HepG2 (cell line): ENCODE measurements around the gene TMEM14A. TPM values are rescaled to one million over a fixed set of nuclear protein-coding genes. Genes with fewer than 3 reads are reported as not detected.

Experiments
- ATAC-seq: fragments of 200-7000 bp; cut with Tn5 transposase; 3 replicates; pipeline ENCODE4 v1.9.1; 2020; ENCODE audit warnings: mild to moderate bottlenecking, moderate library complexity
- BruUV-seq: library from RNA; stranded (reverse); fragments of 400-500 nt; replicated peaks from 2 replicates; lab custom pipeline; 2021; lab: Mats Ljungman, UMichigan
- CTCF ChIA-PET: fragments of 300-600 bp; formaldehyde crosslinking; extraction: SDS; loops from one replicate; lab custom pipeline; 2021; ENCODE audit warnings: low total read pairs, inconsistent platforms, low intra/inter-chr PET ratio; lab: Yijun Ruan, JAX
- POLR2A ChIA-PET: fragments of 350-600 bp; sonication (Branson Sonifier 250); formaldehyde crosslinking; loops from one replicate; lab custom pipeline; 2020; ENCODE audit warnings: antibody characterized with exemption, inconsistent platforms; lab: Yijun Ruan, JAX
- DNase-seq: peaks from one replicate; pipeline ENCODE4 v3.0.0-alpha.2; 2015; ENCODE audit warnings: low spot score
- FAIRE-seq: peaks from 3 replicates; lab custom pipeline; 2011; peaks lifted over from hg19 to GRCh38; lab: Jason Lieb, UNC
- H2AFZ ChIP-seq: one replicate; pipeline ENCODE4 v1.6.1; 2011; ENCODE audit warnings: low read length, inconsistent platforms
- H3K27ac ChIP-seq: fragments of 300-600 bp; 3 replicates; pipeline ENCODE4 v1.8.0; 2011; ENCODE audit warnings: mixed run types, mild to moderate bottlenecking, mixed read lengths, low read length, inconsistent platforms; ENCODE audit not compliant: insufficient read depth; ENCODE audit errors: extremely low read length
- H3K27me3 ChIP-seq, 2 experiments: fragments of 200-600 bp in 1 of 2; 2 replicates in 1 of 2; 3 replicates in 1 of 2; pipeline versions ENCODE4 v1.6.0 to v1.8.0; 2011; ENCODE audit warnings: low read length in 2 of 2, mild to moderate bottlenecking in 2 of 2, moderate library complexity in 2 of 2, inconsistent platforms in 1 of 2; ENCODE audit not compliant: insufficient read depth in 2 of 2, control insufficient read depth in 1 of 2
- H3K36me3 ChIP-seq, 2 experiments: fragments of 200-600 bp in 1 of 2; replicated peaks in 1 of 2; 2 replicates in 1 of 2; 3 replicates in 1 of 2; pipeline versions ENCODE4 v1.5.1 to v1.8.0; 2011; ENCODE audit warnings: low read length in 2 of 2, inconsistent platforms in 1 of 2; ENCODE audit not compliant: insufficient read depth in 2 of 2, control insufficient read depth in 1 of 2
- H3K4me1 ChIP-seq: 2 replicates; pipeline ENCODE4 v1.5.1; 2012; ENCODE audit warnings: low read length, inconsistent platforms; ENCODE audit not compliant: insufficient read depth
- H3K4me2 ChIP-seq: 2 replicates; pipeline ENCODE4 v1.6.0; 2011; ENCODE audit warnings: low read depth, low read length, inconsistent platforms
- H3K4me3 ChIP-seq, 3 experiments: fragments of 200-600 bp in 1 of 3; sonication (generic), shearing (Covaris generic) in 1 of 3; replicated peaks in 1 of 3; 2 replicates each; pipeline ENCODE4 v1.5.1; 2011 to 2016; ENCODE audit warnings: low read length in 3 of 3, inconsistent platforms in 2 of 3, low read depth in 2 of 3, mild to moderate bottlenecking in 2 of 3, control low read depth in 1 of 3, mixed read lengths in 1 of 3; ENCODE audit not compliant: insufficient read depth in 1 of 3
- H3K79me2 ChIP-seq: one replicate; pipeline ENCODE4 v1.6.1; 2011; ENCODE audit warnings: low read length, inconsistent platforms; ENCODE audit not compliant: insufficient read depth
- H3K9ac ChIP-seq: 2 replicates; pipeline ENCODE4 v1.6.0; 2011; ENCODE audit warnings: mild to moderate bottlenecking, low read depth, low read length, inconsistent platforms; ENCODE audit not compliant: insufficient read depth
- H3K9me3 ChIP-seq: 2 replicates; pipeline ENCODE4 v1.5.1; 2012; ENCODE audit warnings: mild to moderate bottlenecking, low read length
- H4K20me1 ChIP-seq: 2 replicates; pipeline ENCODE4 v1.6.0; 2011; ENCODE audit warnings: inconsistent platforms, mild to moderate bottlenecking, low read length, moderate library complexity; ENCODE audit not compliant: insufficient read depth
- FOSL2 ChIP-seq: sonication (generic); formaldehyde crosslinking; IDR thresholded peaks from 2 replicates; pipeline ENCODE4 v1.4.0; 2020; ENCODE audit warnings: missing genetic modification reagents
- PRDM10 ChIP-seq: sonication (generic); formaldehyde crosslinking; IDR thresholded peaks from 2 replicates; pipeline ENCODE4 v1.4.0; 2020; ENCODE audit warnings: low read depth, missing genetic modification reagents
- TOPORS ChIP-seq: sonication (generic); formaldehyde crosslinking; IDR thresholded peaks from 2 replicates; pipeline ENCODE4 v1.8.0; 2023; ENCODE audit warnings: mild to moderate bottlenecking, missing genetic modification reagents
- ZKSCAN1 ChIP-seq: fragments of 150-350 bp; IDR thresholded peaks from 2 replicates; pipeline ENCODE4 v1.6.1; 2014; ENCODE audit warnings: low read length
- ZNF430 ChIP-seq: sonication (generic); formaldehyde crosslinking; IDR thresholded peaks from 2 replicates; pipeline ENCODE4 v1.9.0; 2021; ENCODE audit warnings: mild to moderate bottlenecking, missing genetic modification reagents
- ZNF577 ChIP-seq: sonication (generic); formaldehyde crosslinking; IDR thresholded peaks from 2 replicates; pipeline ENCODE4 v1.4.0; 2020; ENCODE audit warnings: mild to moderate bottlenecking, low read depth, missing genetic modification reagents, borderline replicate concordance
- WGBS: methylation state at CpG from one replicate; pipeline ENCODE4 v1.1.6; 2017; ENCODE audit warnings: low lambda C conversion rate; 5-methylcytosine and 5-hydroxymethylcytosine counted together
- in situ Hi-C: cut with HindIII; loops from 2 replicates; pipeline ENCODE4 v1.10.0; 2017; ENCODE audit warnings: low pct_unique_long_range_greater_than_20kb; ENCODE audit not compliant: extremely low pct_ligation_motif_present
- intact Hi-C: fragments of 100-400 bp; cut with micrococcal nuclease; formaldehyde crosslinking; loops from one replicate; pipeline ENCODE4 v1.10.0; 2022; ENCODE audit not compliant: unreplicated experiment
- polyA plus RNA-seq, 8 experiments: library from polyadenylated mRNA; depleted of rRNA in 3 of 8; stranded (reverse) in 7 of 8; unstranded in 1 of 8; fragments of >200 nt; fragmentation: Illumina TruSeq in 4 of 8; extraction: Trizol in 4 of 8; gene quantifications; 2 replicates each; pipeline versions ENCODE4 v1.2.1 to v1.2.3, GENCODE V29; 2011 to 2016; ENCODE audit warnings: low read depth in 4 of 8, missing spikeins in 1 of 8, mixed read lengths in 1 of 8; ENCODE audit not compliant: insufficient read depth in 1 of 8
- total RNA-seq, 5 experiments: library from RNA; depleted of rRNA; stranded (reverse); fragments of >200 nt; fragmentation: Illumina TruSeq; extraction: Trizol; gene quantifications; 2 replicates each; pipeline ENCODE4 v1.2.3, GENCODE V29; 2016; ENCODE audit warnings: low read depth in 1 of 5

Gene TMEM14A
- total and polyA plus RNA-seq, 2 of the 13 experiments (the other 11 are each of a cell fraction or from before 2014, with no cell fraction given) = 24.6 to 73.7 TPM

- no peak for FAIRE-seq
- H3K4me2 ChIP-seq = peak overlapping the region; percentile 2; the same call in 1 of the 2 replicates
- peaks cover 37% of the 10 kb centered on the region for H3K4me1 ChIP-seq
- H2AFZ ChIP-seq = no peak overlapping the region
- no peak overlapping the region for H3K27ac ChIP-seq
- H4K20me1 ChIP-seq = no peaks in the 10 kb centered on the region
- ATAC-seq = no peak
- 92% methylated on average over 9 of the region's 9 CpGs for WGBS
- in situ Hi-C loops = loop anchor here (25.0 kb wide), 1 partner anchor 510 kb away; no protein-coding TSS in a partner anchor
- no peak overlapping the region for H3K9ac ChIP-seq
- TF ChIP-seq ZNF577 (CRISPR knock-in tag) = no peak
- TF ChIP-seq TOPORS (CRISPR knock-in tag) = 0 out of 2 replicates have a peak, but pooled peaks have one; percentile 6
- TF ChIP-seq ZKSCAN1 = no peak
- TF ChIP-seq PRDM10 = 0 out of 2 replicates have a peak, but pooled peaks have one; percentile 36
- peak; percentile 58 for TF ChIP-seq FOSL2 (CRISPR knock-in tag)
- TF ChIP-seq ZNF430 (CRISPR knock-in tag) = no peak
- peaks cover 6% of the 10 kb centered on the region for H3K79me2 ChIP-seq
- BruUV-seq = no TSS peak
- ChIA-PET POLR2A (interaction anchor here (1.0 kb wide), 1 partner anchor 76 kb away, joined by 3 read pairs; no protein-coding TSS in a partner anchor), CTCF (no interaction called here)
- H3K36me3 ChIP-seq = peaks cover 2 to 5% of the 10 kb centered on the region in 2 experiments; a peak in 3 of 5 replicates
- DNase-seq = no peak
- no peaks in the 10 kb centered on the region for H3K9me3 ChIP-seq
- H3K4me3 ChIP-seq = no peak overlapping the region
- no peaks in the 10 kb centered on the region; a peak in 1 of 5 replicates for H3K27me3 ChIP-seq
- intact Hi-C loops = no loop called here
Measured at GRCh38 chr6:52672412-52673025, 1.6 kb downstream of the TMEM14A start.
